PFSK-1 (cell line): ENCODE data around the gene OLIG1.

Experiments used
- FOXP2 ChIP-seq: optimal IDR thresholded peaks from 2 replicates; pipeline ENCODE3; 2011; ENCODE audit warnings: borderline replicate concordance, control low read depth, inconsistent platforms; ENCODE audit not compliant: insufficient read depth; ENCODE audit errors: extremely low read length, extremely low read depth
- POLR2AphosphoS5 ChIP-seq: IDR thresholded peaks from 2 replicates; pipeline ENCODE4 v1.6.1; 2012; ENCODE audit warnings: low read depth, mild to moderate bottlenecking, control low read depth, low read length, moderate library complexity
- SIN3A ChIP-seq: IDR thresholded peaks from 2 replicates; pipeline ENCODE4 v1.6.1; 2012; ENCODE audit warnings: mild to moderate bottlenecking, low read length, moderate library complexity, borderline replicate concordance; ENCODE audit not compliant: insufficient read depth
- TAF1 ChIP-seq: IDR thresholded peaks from 2 replicates; pipeline ENCODE4 v1.6.1; 2012; ENCODE audit warnings: low read length, control low read depth, borderline replicate concordance; ENCODE audit not compliant: insufficient read depth
- TF ChIP-seq, protein P1 (sequence below), 2 experiments: IDR thresholded peaks; 2 replicates each; pipeline versions ENCODE4 v1.6.1 to v1.8.0; 2011 to 2012; ENCODE audit warnings: low read depth in 2 of 2, low read length in 2 of 2, control low read depth in 1 of 2, inconsistent platforms in 1 of 2, mild to moderate bottlenecking in 1 of 2, moderate library complexity in 1 of 2; ENCODE audit not compliant: insufficient read depth in 1 of 2

OLIG1 gene

DNA sequence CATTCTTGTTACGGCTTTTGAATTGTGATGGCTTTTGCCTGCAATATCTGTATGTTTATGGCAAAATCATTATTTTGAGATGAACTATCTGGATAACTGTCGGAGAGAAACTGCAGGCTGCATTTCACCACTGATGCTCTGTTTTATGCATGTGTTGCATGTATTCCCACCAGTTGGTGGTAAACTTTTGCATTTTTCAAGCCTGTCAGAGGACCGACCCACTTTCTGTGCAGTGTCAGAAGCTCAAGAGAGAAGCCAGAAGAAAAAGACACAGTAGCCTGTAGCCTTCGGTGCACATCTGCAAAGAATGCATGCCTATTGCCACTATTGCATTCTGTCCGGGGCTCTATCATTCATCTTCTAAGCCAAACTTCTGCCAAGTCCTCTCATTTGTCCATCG lies 41.6 kb downstream of the OLIG1 start:
- TF ChIP-seq, protein P1, sequence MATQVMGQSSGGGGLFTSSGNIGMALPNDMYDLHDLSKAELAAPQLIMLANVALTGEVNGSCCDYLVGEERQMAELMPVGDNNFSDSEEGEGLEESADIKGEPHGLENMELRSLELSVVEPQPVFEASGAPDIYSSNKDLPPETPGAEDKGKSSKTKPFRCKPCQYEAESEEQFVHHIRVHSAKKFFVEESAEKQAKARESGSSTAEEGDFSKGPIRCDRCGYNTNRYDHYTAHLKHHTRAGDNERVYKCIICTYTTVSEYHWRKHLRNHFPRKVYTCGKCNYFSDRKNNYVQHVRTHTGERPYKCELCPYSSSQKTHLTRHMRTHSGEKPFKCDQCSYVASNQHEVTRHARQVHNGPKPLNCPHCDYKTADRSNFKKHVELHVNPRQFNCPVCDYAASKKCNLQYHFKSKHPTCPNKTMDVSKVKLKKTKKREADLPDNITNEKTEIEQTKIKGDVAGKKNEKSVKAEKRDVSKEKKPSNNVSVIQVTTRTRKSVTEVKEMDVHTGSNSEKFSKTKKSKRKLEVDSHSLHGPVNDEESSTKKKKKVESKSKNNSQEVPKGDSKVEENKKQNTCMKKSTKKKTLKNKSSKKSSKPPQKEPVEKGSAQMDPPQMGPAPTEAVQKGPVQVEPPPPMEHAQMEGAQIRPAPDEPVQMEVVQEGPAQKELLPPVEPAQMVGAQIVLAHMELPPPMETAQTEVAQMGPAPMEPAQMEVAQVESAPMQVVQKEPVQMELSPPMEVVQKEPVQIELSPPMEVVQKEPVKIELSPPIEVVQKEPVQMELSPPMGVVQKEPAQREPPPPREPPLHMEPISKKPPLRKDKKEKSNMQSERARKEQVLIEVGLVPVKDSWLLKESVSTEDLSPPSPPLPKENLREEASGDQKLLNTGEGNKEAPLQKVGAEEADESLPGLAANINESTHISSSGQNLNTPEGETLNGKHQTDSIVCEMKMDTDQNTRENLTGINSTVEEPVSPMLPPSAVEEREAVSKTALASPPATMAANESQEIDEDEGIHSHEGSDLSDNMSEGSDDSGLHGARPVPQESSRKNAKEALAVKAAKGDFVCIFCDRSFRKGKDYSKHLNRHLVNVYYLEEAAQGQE (IDR thresholded peaks at IDR 0.05; ENCODE audit: insufficient read depth in 1 of 2, low read depth in 2 of 2, low read length in 2 of 2), result no peak
- no peak for TF ChIP-seq POLR2AphosphoS5
- TF ChIP-seq TAF1, result no peak
- TF ChIP-seq SIN3A, result no peak
- no peak for TF ChIP-seq FOXP2

GRCh38 chr21:33112151-33112550 lies 42.2 kb downstream of the OLIG1 start:
- TF ChIP-seq FOXP2, result no peak

DNA sequence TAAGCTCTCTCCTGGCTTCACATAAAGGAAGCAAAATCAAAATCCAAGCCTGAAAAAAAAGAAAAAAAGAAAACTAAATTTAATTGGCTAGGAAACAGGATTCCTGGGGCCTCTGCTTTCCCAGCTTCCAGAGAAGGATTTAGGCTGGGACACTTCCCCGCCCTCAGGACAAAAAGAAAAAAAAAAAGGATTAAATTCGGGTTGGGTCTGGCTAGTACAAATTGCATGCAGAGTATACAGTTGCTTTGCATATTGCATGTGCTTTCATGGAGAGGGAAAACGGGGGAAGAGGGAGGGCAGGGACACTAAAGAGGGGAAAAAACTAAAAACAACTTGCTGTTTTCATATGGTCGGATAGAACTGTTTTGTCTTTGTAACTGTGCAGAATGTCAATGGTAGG lies 42.7 kb downstream of the OLIG1 start:
- no peak for TF ChIP-seq POLR2AphosphoS5
- no peak for TF ChIP-seq TAF1
- no peak for TF ChIP-seq SIN3A
- no peak for TF ChIP-seq FOXP2
- TF ChIP-seq, protein P1 (IDR thresholded peaks at IDR 0.05; ENCODE audit: insufficient read depth in 1 of 2, low read depth in 2 of 2, low read length in 2 of 2), result no peak

- TF ChIP-seq, protein P1 (IDR thresholded peaks at IDR 0.05; ENCODE audit: insufficient read depth in 1 of 2, low read depth in 2 of 2, low read length in 2 of 2), result no peak
- TF ChIP-seq SIN3A (no peak), POLR2AphosphoS5 (no peak)
Observed at GRCh38 chr21:33113131-33113530, 43.2 kb downstream of the OLIG1 start.

DNA sequence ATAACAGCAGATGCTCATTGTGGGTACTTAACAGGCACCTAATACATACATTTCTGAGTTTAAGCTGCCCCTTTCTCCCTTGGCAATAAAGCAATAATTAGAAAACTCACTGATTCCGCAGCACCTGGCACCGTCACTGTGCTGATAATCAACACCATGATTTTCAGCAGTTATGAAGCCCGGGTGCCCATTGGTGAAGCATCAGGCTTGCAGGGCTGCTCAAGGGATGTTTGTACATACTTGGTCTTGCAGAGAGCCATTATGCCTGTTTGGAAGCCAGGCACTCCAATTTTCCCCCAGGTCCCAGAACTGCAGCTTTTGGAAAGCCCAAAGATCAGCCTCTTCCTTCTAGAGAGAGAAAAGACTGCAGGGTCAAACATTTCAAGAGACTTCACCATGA lies 44.3 kb downstream of the OLIG1 start:
- no peak for TF ChIP-seq SIN3A
- TF ChIP-seq, protein P1 (IDR thresholded peaks at IDR 0.05; ENCODE audit: insufficient read depth in 1 of 2, low read depth in 2 of 2, low read length in 2 of 2), result no peak
- no peak for TF ChIP-seq POLR2AphosphoS5
- TF ChIP-seq TAF1, result no peak
- no peak for TF ChIP-seq FOXP2
